Measurements from ENCODE around the gene HMGCS2.
"Not testable (repeated sequence)": the region's sequence is repeated elsewhere in the genome, so short reads cannot be mapped to it uniquely, and the experiment has no call there.

The HMGCS2 gene

GRCh38 chr1:119718972-119719371 is 49.7 kb downstream of the HMGCS2 start:
- no peak for DNase-seq

GRCh38 chr1:119718409-119718808 is 50.3 kb downstream of the HMGCS2 start:
- no peaks in the 10 kb centered on the region for H3K9me3 Mint-ChIP-seq
- no peaks in the 10 kb centered on the region for H3K36me3 Mint-ChIP-seq
- no peak overlapping the region for H3K27ac Mint-ChIP-seq
- H3K4me1 Mint-ChIP-seq, result peaks cover 2 to 5% of the 10 kb centered on the region in 2 donors
- ATAC-seq (replicated peaks) (no peak), DNase-seq (no peak)
- no peak overlapping the region for H3K4me3 Mint-ChIP-seq
- H3K27me3 Mint-ChIP-seq, result peaks cover 7 to 16% of the 10 kb centered on the region in 2 donors

More at GRCh38 chr1:119718972-119719371, 49.7 kb downstream of the HMGCS2 start:
- peaks cover 7 to 10% of the 10 kb centered on the region in 2 donors for H3K27me3 Mint-ChIP-seq
- no peak for ATAC-seq (replicated peaks)
- peaks cover 0 to 5% of the 10 kb centered on the region in 2 donors for H3K4me1 Mint-ChIP-seq
- H3K4me3 Mint-ChIP-seq, result no peak overlapping the region
- no peaks in the 10 kb centered on the region for H3K9me3 Mint-ChIP-seq
- no peak overlapping the region for H3K27ac Mint-ChIP-seq
- H3K36me3 Mint-ChIP-seq, result no peaks in the 10 kb centered on the region

GRCh38 chr1:119715542-119715941 is 53.2 kb downstream of the HMGCS2 start:
- Mint-ChIP-seq H3K9me3 (no peaks in the 10 kb centered on the region), H3K4me3 (no peak overlapping the region), H3K27me3 (peaks cover 21 to 31% of the 10 kb centered on the region in 2 donors), H3K4me1 (peaks cover 12 to 21% of the 10 kb centered on the region in 2 donors), H3K27ac (no peak overlapping the region), H3K36me3 (peaks cover 0 to 4% of the 10 kb centered on the region in 2 donors)
- no peak for ATAC-seq (replicated peaks)
- no peak for DNase-seq

GRCh38 chr1:119714583-119714982 is 54.1 kb downstream of the HMGCS2 start:
- Mint-ChIP-seq H3K36me3 (peaks cover 0 to 4% of the 10 kb centered on the region in 2 donors), H3K4me1 (peaks cover 12 to 21% of the 10 kb centered on the region in 2 donors), H3K27ac (no peak overlapping the region)

GRCh38 chr1:119713749-119714456 is 54.8 kb downstream of the HMGCS2 start:
- Mint-ChIP-seq H3K27ac (no peak overlapping the region), H3K4me1 (peaks cover 12 to 21% of the 10 kb centered on the region in 2 donors), H3K9me3 (no peaks in the 10 kb centered on the region), H3K4me3 (no peak overlapping the region), H3K27me3 (peaks cover 36 to 37% of the 10 kb centered on the region in 2 donors), H3K36me3 (peaks cover 0 to 4% of the 10 kb centered on the region in 2 donors)
- DNase-seq (no peak), ATAC-seq (replicated peaks) (no peak)

More at GRCh38 chr1:119714583-119714982, 54.1 kb downstream of the HMGCS2 start:
- no peaks in the 10 kb centered on the region for H3K9me3 Mint-ChIP-seq
- DNase-seq (no peak), ATAC-seq (replicated peaks) (no peak)
- no peak overlapping the region for H3K4me3 Mint-ChIP-seq
- H3K27me3 Mint-ChIP-seq, result peaks cover 31 to 37% of the 10 kb centered on the region in 2 donors

- no peak for DNase-seq
- Mint-ChIP-seq H3K36me3 (peaks cover 0 to 4% of the 10 kb centered on the region in 2 donors), H3K9me3 (no peaks in the 10 kb centered on the region), H3K4me1 (peaks cover 12 to 21% of the 10 kb centered on the region in 2 donors), H3K27me3 (peaks cover 37 to 43% of the 10 kb centered on the region in 2 donors), H3K27ac (peak overlapping the region; percentile 83), H3K4me3 (peak overlapping the region; percentile 58 to 84)
- no peak for ATAC-seq (replicated peaks)
These were observed 55.5 kb downstream of the HMGCS2 start for GRCh38 chr1:119713039-119713748.

- no peaks in the 10 kb centered on the region for H3K9me3 Mint-ChIP-seq
- no peak for DNase-seq
- H3K4me1 Mint-ChIP-seq, result peaks cover 12 to 21% of the 10 kb centered on the region in 2 donors
- peaks cover 0 to 4% of the 10 kb centered on the region in 2 donors for H3K36me3 Mint-ChIP-seq
- ATAC-seq (replicated peaks), result peak; percentile 56 to 64
- peak overlapping the region; percentile 86 to 89 for H3K4me3 Mint-ChIP-seq
- H3K27me3 Mint-ChIP-seq, result peaks cover 37 to 47% of the 10 kb centered on the region in 2 donors
- no peak overlapping the region for H3K27ac Mint-ChIP-seq
These were observed 56.2 kb downstream of the HMGCS2 start for GRCh38 chr1:119712342-119713038.

- DNase-seq, result peak; percentile 23
- Mint-ChIP-seq H3K27me3 (peaks cover 37 to 52% of the 10 kb centered on the region in 2 donors), H3K27ac (peak within 1 kb of the TSS; percentile 65), H3K4me1 (peaks cover 12 to 21% of the 10 kb centered on the region in 2 donors), H3K36me3 (peaks cover 0 to 4% of the 10 kb centered on the region in 2 donors), H3K4me3 (peak within 1 kb of the TSS; percentile 86 to 89), H3K9me3 (no peaks in the 10 kb centered on the region)
- ATAC-seq (replicated peaks), result peak; percentile 81
These were observed 56.8 kb downstream of the HMGCS2 start, which contains the start of gene PHGDH for GRCh38 chr1:119711804-119712341. Gene PHGDH, plus strand, starts transcription at chr1:119711934. Its CDS starts 89 bp downstream, at chr1:119712023.

GRCh38 chr1:119711356-119711803 is 57.3 kb downstream of the HMGCS2 start:
- Mint-ChIP-seq H3K4me1 (peaks cover 12 to 21% of the 10 kb centered on the region in 2 donors), H3K4me3 (peak overlapping the region; percentile 86 to 89), H3K27me3 (peaks cover 37 to 52% of the 10 kb centered on the region in 2 donors), H3K27ac (peak overlapping the region; percentile 65)
- H3K36me3 Mint-ChIP-seq; ATAC-seq (replicated peaks); H3K9me3 Mint-ChIP-seq; DNase-seq: not testable (repeated sequence)

- Mint-ChIP-seq H3K27me3 (peaks cover 29 to 54% of the 10 kb centered on the region in 2 donors), H3K9me3 (peaks cover 12 to 13% of the 10 kb centered on the region in 2 donors)
- not testable (repeated sequence) for H3K4me1 Mint-ChIP-seq; ATAC-seq (replicated peaks); DNase-seq; H3K27ac Mint-ChIP-seq; H3K4me3 Mint-ChIP-seq; H3K36me3 Mint-ChIP-seq
These were observed 62.1 kb downstream of the HMGCS2 start for GRCh38 chr1:119706599-119706998.

- DNase-seq, result no peak
- Mint-ChIP-seq H3K27ac (no peak overlapping the region), H3K4me3 (no peak overlapping the region), H3K36me3 (peaks cover 13 to 14% of the 10 kb centered on the region in 2 donors), H3K27me3 (peaks cover 35 to 44% of the 10 kb centered on the region in 2 donors), H3K9me3 (peaks cover 20 to 23% of the 10 kb centered on the region in 2 donors), H3K4me1 (no peaks in the 10 kb centered on the region)
- ATAC-seq (replicated peaks), result no peak
These were observed 64.8 kb downstream of the HMGCS2 start for GRCh38 chr1:119703666-119704450.

- Mint-ChIP-seq H3K4me3 (no peak overlapping the region), H3K27ac (no peak overlapping the region), H3K9me3 (peaks cover 20 to 23% of the 10 kb centered on the region in 2 donors), H3K4me1 (no peaks in the 10 kb centered on the region), H3K27me3 (peaks cover 33 to 40% of the 10 kb centered on the region in 2 donors), H3K36me3 (peaks cover 13 to 14% of the 10 kb centered on the region in 2 donors)
- DNase-seq, result no peak
- ATAC-seq (replicated peaks), result no peak
These were observed 66.3 kb downstream of the HMGCS2 start for GRCh38 chr1:119702384-119702783.

GRCh38 chr1:119701659-119702058 is 67.0 kb downstream of the HMGCS2 start:
- H3K4me3 Mint-ChIP-seq, result no peak overlapping the region
- peaks cover 30 to 40% of the 10 kb centered on the region in 2 donors for H3K27me3 Mint-ChIP-seq
- peaks cover 13 to 14% of the 10 kb centered on the region in 2 donors for H3K36me3 Mint-ChIP-seq
- ATAC-seq (replicated peaks), result no peak
- no peak overlapping the region for H3K27ac Mint-ChIP-seq
- H3K4me1 Mint-ChIP-seq, result no peaks in the 10 kb centered on the region
- peaks cover 20 to 23% of the 10 kb centered on the region in 2 donors for H3K9me3 Mint-ChIP-seq
- DNase-seq, result no peak

All from stimulated activated naive B cell treated with anti-CD40 and anti-IgM and Interleukin-4, amounts not matched to agents 10 μg/mL and 1 μg/mL and 100 μg/mL, for 72 hours (primary cell).